ENCODE results near the gene DDX4.

Gene DDX4

DNA sequence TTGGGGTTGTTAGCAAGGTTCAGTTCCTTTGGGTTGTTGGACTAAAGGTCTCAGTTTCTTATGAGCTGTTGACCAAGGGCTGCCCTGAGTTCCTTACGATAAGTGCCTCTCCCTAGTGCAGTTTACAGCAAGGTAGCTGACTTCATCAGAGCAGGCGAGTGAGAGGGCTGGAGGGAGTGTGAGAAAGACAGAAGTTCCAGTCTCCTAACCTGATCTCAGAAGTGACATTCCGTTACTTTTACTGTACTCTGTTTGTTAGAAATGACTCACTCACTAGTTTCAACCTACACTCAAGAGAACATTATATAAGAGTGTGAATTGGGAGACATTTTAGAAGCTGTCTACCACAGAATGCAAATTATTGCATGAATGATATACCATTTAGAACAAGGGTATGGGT, 92.1 kb downstream of the DDX4 start:
- DNase-seq = no peak

DNA sequence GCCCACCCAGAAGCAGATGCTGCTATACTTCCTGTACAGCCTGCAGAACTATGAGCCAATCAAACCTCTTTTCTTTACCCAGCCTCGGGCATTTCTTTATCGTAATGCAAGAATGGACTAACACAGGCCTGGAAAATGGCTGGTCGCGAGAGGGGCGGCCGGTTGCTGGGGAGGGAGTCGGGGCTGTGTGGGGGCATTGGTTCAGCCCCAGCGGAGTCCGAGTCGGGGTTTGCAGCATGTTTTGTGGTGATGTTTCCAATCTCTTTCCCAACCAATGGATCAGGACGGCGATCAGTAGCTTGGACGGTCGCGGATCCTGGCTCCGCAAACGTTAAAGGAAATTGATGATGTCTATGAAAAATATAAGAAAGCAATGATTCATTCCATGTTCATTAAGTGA, 94.6 kb downstream of the DDX4 start:
- no peak for DNase-seq

DNA sequence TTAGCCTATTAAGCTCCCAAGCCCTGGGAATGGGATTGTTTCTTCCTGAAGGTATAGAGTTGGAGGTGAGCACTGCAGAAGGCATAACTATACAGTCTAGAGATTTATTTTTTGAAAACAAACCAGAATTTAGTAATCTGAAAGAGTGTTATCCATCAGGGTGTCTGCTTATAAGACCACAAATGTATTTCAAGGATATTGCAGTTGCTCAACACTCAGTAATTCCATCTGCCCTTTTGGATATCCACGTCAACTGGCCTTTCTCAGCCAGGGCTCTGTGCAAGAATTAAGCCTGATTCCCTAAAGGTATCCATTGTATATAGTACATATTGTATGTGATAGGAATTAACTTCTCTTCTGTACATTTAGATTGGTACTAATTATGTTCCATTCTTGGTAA, 98.3 kb downstream of the DDX4 start:
- no peak for DNase-seq

DNA sequence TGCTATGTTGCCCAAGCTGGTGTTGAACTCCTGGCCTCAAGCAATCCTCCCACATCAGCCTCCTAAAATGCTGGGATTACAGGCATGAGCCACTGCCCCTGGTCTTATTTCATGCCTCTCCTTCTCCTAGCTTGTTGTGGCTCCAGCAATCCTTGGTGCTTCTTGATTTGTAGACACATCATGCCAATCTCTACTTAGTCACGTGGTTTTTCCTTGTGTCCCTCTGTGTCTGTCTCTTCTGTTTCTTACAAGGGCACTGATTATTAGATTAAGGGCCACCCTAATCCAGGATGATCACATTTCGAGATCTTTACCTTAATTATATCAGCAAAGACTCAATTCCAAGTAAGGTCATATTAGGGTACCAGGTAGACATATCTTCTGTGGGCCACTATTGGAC, 104.1 kb downstream of the DDX4 start:
- no peak for DNase-seq

DNA sequence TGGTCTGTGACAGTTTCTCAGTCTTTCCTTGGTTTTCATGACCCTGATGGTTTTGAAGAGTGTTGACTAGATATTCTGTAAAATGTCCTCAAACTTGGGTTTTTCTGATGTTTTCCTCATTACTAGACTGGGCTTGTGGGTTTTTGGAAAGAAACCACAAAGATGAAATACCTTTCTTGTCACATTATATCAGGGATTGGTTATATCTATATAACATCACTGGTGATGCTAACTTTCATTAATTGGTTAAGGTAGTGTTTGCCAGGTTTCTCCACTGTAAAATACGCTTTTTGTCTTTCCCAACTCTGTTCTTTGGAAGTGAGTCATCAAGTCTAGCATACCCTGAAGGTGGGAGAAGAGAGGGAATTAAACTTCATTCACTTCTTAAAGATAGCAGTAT, 110.0 kb downstream of the DDX4 start:
- DNase-seq = no peak

DNA sequence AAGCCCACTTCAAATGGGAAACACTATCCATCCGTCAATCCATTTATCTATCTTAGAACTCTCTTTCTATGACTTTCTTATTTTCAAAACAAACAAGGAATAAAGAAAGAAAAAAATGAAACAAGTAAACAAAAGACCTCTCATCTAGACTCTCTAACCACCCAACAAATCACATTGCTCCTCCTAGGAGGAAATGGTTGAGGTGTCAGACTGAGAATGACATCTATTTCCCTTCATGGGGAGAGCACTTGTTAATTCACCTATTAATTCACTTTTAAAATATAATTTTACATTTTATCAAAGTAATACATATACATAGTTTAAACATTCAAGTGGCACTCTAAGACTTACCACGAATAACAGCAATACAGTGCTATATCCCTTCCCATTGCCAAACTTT, 110.9 kb downstream of the DDX4 start:
- no peak for DNase-seq

- no peak for DNase-seq
These were observed 113.2 kb downstream of the DDX4 start, which contains the start of gene IL31RA for GRCh38 chr5:55850839-55851674. Gene IL31RA (plus strand): TSS chr5:55851357. CDS start chr5:55851571, 214 bp downstream.

- no peak for DNase-seq
These were observed 113.8 kb downstream of the DDX4 start for GRCh38 chr5:55851675-55851979.

GRCh38 chr5:55852503-55852902, 114.6 kb downstream of the DDX4 start:
- no peak for DNase-seq

- no peak for DNase-seq
These were observed 115.3 kb downstream of the DDX4 start for GRCh38 chr5:55853041-55853670.

DNA sequence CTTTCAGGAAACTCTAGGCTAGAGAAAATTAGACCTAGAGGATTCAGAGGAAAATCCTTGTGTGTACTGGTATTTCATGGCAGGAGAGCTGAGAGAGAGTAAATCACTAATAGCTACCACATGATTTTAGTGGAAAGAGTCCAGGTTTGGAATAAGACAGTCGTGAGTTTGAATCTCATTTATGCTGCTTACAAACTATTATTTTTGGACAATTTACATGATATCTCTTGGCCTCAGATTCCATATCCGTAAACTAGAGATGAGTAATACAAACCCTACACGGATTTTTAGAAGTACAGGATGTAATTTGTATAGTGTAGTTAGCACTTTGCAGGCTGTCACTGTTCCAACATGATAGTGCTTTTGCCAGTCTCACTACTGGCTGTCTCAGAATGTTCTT, 116.0 kb downstream of the DDX4 start:
- no peak for DNase-seq

GRCh38 chr5:55855509-55855908, 117.6 kb downstream of the DDX4 start:
- no peak for DNase-seq

GRCh38 chr5:55856516-55857246, 118.8 kb downstream of the DDX4 start:
- DNase-seq = no peak

GRCh38 chr5:55857247-55857640, 119.4 kb downstream of the DDX4 start:
- DNase-seq = no peak

- DNase-seq = no peak
These were observed 120.2 kb downstream of the DDX4 start for GRCh38 chr5:55858104-55858503.

DNA sequence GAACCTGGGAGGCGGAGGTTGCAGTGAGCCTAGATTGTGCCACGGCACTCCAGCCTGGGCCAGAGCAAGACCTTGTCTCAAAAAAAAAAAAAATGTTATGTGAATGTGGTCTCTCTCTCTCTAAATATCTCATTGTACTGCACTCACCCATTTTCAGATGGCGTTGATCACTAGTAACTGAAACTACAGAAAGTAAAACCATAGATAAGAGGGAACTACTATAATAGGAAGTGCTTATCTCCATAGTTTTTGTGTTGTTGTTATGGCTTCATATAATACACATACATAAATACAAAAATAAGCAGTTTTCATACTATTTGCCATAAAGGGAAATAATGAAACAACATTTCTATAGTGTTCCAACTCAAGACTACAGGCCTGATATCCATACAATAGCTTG, 122.4 kb downstream of the DDX4 start:
- DNase-seq = no peak

DNA sequence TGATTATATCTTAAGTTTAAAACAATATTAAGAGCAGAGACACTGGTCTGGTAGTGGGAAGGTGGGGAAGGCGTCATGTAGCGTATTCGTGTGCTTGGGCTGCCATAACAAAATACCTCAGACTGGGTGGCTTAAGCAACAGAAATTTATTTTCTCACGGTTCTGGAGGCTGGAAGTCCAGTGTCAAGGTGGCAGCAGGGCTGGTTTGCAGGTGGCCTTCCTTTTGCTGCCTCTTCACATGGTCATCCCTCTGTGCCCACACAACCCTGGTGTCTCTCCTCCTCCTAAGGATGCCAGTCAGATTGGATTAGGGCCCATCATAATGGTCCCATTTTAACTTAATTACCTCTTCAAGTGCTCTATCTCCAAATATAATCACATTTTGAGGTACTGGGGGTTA, 122.8 kb downstream of the DDX4 start:
- DNase-seq = no peak

- DNase-seq = no peak
These were observed 127.0 kb downstream of the DDX4 start for GRCh38 chr5:55864606-55865541.

GRCh38 chr5:55865831-55866230, 128.0 kb downstream of the DDX4 start:
- DNase-seq = no peak

DNA sequence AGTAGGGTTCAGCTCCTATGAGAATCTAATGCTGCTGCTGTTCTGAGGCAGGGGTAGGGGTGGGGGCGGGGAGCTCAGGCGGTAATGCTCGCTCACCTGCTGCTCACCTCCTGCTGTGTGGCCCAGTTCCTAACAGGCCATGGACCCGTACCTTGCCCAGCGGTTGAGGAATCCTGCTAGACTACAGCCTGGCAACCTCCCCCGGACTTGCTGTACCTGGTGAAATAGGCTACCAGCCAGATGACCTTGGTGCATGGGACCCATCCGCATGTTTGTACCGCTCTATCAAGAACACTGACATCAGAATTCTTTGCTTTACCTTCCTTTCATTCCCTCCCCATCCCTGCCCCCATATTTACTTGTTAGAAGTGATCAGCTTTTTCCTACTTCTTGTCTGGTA, 128.6 kb downstream of the DDX4 start:
- DNase-seq = no peak

Measured in NCI-H774 (cell line).